Islet of Langerhans (tissue), 1 donor: ENCODE results near the gene KIAA1671.
"Not testable (repeated sequence)": the region's sequence is repeated elsewhere in the genome, so short reads cannot be mapped to it uniquely, and the experiment has no call there.

Experiments
- FAIRE-seq: peaks from one replicate; lab custom pipeline; 2011; peaks lifted over from hg19 to GRCh38; lab: Jason Lieb, UNC

The KIAA1671 gene

DNA sequence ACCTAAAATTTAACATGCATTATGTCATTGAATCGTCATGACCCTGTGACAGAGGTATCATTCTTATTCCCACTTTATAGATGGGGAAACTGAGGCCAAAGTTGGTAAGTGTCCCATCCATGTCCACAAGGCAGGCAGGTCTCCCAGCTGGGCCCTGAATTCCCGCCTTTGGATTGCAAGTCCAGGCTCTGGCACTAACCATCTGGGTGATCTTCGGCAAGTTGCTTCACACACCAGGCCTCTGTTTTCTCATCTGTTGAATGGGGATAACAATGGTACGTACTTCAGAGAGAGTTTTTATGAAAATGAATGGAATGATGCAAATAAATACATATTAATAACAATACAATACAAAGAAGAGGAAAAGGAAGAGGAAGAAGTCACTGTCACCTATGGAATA lies 250.6 kb downstream of the KIAA1671 start:
- FAIRE-seq: no peak

DNA sequence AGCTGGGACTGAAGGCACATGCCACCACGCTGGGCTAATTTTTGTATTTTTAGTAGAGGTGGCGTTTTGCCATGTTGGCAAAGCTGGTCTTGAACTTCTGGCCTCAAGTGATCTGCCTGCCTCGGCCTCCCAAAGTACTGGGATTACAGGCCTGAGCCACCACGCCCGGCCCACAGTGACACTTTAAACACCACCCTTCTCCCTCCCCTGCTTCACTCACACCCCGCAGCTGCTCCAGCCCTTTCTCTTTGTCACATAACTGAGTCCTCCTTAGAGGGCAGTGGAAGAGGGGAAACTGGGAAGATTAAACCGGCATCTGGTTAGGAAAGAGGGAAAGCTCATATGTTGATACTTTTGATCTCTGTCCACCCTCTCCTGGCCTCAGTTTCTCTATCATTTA lies 252.0 kb downstream of the KIAA1671 start:
- not testable (repeated sequence) for FAIRE-seq

DNA sequence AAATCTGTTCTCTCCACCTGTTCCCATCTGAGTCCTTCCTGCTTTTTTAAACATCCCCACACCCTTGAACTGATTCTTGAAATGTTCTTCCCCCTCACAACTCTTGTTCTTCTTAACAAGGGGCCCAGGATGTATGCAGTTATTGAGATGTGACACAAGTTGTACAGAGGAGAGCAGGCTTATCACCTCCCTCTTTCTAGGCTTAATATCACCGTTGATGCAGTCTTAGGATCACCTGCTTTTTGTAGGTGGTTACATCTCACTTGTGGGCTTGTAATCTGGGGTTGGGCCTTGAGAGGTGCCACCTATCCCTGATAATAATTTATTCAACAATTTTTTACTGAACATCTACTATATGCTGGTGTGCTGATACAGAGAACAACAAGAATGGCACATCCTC lies 253.3 kb downstream of the KIAA1671 start:
- no peak for FAIRE-seq

DNA sequence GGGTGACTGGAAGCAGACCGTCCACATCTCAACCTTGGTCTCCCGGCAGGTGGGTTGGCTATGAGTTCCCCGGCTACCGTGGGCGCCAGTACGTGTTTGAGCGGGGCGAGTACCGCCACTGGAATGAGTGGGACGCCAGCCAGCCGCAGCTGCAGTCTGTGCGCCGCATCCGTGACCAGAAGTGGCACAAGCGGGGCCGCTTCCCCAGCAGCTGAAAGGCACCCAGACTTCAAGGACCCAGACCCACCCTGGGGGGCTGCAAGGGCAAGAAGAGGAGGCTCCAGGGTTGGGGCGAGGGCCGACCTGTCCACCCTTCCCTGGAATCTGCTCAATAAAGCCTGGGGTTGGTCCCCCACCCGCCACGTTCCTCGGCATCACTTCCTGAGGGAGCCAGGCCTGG lies 254.5 kb downstream of the KIAA1671 start:
- FAIRE-seq: no peak

DNA sequence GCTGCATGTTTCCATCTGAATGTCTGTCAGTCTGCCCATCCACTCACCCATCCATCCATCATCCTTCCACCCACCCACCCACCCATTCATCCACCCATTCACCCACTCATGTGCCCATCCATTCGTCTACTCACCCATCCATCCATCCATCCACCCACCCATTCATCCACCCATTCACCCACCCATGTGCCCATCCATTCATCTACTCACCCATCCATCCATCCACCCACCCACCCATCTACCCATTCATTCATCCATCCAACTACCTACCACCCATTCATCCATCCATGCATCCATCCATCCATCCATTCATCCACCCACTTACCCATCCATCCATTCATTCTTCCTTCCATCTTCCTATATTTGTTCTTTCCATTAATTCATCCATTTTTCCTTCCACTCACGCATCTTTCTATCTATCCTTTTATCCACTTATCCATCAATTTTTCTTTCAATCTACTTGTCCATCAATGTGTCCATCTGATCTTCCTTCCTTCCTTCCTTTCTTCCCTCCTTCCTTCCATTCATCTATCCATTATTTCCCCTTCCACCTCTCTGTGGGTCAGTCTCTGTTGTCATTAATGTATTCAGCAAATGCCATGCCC lies 255.1 kb downstream of the KIAA1671 start:
- no peak for FAIRE-seq

DNA sequence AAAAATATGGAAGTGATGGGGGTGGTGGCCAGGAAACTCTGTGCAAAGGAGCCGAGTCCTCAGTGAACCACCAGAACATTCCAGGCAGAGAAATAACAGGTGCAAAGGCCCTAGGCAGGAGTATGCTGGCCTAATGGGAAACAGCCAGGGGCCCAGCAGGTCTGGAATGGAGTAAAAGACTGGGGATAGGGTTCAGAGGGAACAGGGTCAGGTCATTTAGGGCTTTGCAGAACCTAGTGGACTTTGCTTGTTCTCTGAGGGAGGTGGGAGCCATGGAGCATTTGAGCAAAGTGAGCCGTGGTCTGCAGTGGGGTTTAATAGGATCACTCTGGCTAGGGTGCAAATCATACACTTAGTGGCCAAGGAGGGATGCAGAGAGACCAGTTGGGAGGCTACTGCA lies 255.8 kb downstream of the KIAA1671 start:
- FAIRE-seq: no peak

DNA sequence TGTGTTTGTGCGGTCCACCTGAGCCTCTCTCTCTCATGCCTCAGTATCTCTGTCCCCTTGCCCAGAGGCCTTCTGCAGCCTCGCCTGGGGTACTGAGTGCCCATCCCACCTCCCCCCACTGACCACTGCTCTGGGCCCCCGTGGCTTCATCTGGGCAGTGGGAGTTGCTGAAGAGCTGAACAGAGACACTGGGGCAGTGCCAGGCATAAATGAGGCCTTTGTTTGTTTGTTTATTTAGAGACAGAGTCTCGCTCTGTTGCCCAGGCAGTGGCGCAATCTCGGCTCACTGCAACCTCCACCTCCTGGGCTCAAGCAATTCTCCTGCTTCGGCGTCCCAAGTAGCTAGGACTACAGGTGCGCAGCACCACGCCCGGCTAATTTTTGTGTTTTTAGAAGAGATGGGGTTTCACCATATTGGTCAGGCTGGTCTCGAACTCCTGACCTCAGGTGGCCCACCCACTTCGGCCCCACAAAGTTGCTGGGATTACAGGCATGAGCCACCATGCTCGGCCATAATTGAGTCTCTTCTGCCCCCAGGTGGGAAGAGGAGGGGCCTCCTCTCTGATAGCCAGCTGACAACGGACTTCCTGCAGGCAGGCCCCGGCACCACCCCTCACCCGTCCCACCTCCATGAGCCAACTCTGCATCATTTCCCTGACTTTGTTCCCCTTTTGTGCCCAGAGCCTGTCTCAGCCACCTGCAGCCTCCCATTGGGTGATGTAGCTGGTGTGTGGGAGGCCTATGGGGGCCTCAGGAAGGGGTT lies 256.4 kb downstream of the KIAA1671 start:
- FAIRE-seq: no peak

DNA sequence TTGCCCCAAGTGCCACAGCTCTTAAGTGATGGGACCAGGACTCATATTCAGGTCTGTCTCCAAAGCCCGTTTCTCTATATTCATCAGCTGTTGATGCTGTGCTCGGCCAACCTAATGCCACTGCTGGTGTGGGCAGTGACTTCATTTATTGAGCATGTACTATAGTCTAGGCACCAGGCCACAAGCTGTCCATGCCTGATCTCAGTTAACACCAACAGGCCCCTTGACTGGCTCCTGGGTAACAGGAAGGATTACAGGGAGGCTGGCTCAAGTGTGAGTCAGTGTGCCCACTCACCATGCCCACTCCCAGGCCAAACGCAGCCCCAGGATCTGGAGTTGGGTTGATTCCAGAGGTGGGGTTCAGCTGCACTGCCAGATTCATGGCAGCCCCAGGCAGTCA lies 258.3 kb downstream of the KIAA1671 start:
- no peak for FAIRE-seq

DNA sequence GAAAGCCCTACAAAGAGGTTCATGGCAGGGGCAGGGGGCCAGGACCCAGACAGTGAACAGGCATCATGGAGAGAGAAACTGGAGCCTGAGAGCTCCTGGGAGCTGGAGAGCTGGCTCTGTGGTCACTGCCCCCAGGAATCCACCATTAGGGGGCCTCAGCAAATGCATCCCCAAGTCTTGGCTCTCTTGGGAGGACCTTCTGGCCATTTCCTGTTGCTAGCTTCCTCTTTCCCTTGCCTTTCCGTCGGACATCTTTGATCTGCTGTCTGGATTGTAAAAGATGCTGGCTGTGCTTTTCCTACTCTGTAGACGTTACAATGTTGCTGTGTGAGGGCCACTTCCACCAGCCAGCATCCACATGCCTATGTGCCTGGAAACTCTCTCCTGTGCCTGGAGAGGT lies 259.8 kb downstream of the KIAA1671 start:
- no peak for FAIRE-seq

DNA sequence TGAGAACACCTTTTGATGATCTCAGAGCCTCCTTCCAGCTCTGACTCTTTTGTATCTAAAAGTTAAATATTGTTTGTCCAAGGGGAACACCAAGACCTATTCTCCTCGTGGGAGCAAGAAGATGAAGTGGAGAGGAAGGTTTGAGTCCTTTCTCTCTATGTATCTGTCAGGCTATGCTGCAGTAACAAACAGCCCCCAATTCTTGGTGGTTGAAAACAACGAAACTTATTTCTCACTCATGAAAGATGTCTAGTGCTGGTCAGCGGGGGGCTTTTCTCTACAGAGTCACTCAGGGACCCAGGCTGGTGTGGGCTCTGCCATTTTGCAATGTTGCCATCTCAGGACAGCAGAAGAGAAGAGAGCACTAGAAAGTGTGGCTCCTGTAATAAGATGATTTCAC lies 260.7 kb downstream of the KIAA1671 start:
- no peak for FAIRE-seq

DNA sequence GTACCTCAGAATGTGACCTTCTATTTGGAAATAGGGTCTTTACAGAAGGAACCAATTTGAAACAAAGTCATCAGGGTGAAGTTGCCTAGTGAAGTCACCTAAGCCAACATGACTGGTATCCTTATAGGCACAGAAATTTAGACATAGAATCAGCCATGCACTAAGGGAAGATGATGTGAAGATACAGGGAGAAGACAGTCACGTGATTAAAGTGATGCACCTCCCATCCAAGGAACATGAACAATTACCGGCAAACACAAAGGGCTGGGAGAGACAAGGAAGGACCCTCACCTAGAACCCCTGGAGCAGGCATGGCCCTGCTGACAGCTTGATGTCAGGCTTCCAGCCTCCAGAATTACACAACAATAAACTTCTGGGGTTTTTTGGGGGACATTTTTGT lies 263.7 kb downstream of the KIAA1671 start:
- FAIRE-seq: no peak

DNA sequence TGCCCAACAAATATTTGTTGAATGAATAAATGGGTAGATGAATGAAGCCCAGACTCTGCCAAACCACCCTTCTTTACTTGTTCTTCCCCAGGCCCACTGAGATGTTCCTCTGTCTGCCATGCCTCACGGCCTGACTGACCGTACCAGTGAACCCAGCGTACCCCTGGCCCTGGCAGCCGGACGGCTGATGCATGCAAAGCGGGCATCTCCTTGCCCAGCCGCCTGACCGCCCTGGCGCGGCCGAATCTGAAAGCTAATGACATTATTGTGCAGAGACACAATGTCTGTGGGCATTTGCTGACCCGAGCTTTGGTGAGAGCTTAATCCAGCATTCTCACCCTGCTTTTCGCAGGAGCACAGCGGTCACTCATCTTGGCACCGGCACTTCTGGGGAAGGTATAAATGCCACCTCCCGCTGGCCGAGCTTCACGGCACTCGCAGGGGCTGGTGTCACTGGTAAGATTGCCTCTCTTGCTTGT lies 266.7 kb downstream of the KIAA1671 start, which contains the start of gene CRYBB2:
CRYBB2 (plus strand) TSS at position 429 of the 479 bp plus-strand sequence. CDS start 1,791 bp downstream, outside the sequence.
- FAIRE-seq: no peak

DNA sequence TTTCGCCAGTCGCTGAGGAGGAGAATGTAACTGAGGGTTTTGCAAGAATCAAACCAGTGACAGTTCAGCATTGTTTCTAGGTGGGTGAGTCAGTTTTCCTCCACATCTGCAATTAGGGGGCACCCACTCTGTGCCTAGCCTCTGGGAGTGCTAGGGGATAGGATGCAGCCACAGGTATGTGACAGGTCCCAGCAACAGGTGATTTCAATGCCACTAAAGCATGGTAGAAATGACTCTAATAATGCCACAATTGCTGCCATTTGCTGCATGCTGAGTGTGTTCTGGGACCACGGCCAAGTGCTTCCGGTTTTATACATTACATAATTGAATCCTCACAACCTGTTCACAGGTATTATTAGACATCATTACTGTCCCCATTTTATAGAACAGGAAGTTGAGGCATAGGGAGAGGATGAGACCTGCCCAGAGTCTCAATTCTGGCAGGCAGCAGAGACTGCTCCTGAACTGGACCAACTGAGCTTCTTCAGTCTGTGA lies 267.5 kb downstream of the KIAA1671 start:
- FAIRE-seq: no peak

DNA sequence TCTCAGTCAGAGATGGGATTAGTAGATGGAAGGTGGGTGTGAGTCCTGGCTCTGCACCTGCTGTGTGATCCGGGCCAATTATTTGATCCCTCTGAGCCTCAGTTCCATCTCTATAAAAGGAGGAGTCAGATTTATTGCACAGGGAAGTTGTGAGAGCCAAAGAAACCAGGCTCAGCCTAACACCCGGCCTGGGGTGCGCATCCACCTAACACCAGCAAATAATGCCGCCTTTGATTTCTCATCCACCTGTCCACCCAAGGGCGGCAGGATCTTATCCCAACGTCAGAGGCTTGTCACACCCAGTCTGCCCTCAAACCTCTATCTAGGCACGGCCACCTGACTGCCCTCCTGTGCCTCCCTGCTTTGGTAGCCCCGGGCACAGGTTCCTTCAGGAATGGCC lies 269.3 kb downstream of the KIAA1671 start:
- FAIRE-seq: no peak

DNA sequence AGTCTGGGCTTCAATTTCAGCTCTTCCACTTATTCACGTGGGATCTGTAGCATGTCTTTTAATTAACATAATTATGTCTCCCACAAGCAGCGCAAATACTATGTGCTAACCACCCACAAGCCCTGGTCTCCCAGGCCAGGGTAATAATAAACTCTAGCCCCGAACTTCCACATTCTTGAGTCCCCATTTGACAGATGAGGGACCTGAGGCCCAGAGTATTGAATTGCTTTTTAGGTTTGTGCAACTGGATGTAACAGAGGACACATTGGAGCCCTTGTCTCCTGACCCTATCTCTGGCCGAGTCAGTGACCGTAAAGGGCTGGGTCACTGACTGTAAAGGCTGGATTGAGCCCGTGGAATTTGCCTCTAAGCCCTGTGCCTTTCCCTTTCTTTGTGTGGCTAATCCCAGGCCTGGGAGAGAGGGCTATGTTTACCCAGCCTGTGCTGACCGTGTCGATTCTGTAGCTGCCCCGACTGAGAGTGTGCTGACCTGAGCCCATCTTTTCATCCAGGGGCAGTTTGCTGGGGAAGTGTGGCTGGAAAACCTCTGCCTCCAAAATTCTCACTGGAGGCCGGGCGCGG lies 270.8 kb downstream of the KIAA1671 start:
- FAIRE-seq: no peak

DNA sequence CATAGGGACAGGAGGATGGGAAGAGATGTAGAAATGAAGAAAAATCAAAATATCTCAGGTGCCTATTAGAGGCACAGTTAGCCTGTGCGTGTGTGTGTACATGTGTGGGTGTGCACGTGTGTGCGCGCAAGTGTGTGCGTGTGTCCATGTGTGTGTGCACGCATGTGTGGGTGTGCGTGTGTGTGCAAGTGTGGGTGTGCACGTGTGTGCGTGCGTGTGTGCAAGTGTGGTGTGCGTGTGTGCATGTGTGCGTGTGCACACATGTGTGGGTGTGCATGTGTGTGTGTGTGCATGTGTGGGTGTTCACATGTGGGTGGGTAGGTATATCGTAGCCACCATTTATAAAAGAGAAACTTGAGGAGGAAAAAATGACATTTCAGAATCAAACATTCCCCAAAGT lies 276.3 kb downstream of the KIAA1671 start:
- no peak for FAIRE-seq

DNA sequence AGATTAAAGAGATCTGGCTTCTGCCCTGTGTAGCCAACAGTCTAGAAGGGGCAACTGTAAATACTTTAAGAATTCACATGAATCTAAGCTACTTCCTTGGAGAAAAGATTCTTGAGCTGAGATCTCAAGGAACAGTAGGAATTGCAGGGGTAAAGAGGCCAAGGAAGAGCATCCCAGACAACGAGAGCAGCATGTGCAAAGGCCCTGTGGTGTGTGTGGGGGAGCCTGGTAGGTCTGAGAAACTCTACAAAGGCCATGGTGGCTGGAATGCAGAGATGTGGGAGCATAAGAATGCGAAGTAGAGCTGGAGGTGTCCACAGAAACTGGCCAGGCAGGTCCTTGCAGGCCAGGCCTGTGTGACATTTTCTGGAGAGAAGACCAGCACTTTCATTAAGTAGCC lies 278.2 kb downstream of the KIAA1671 start:
- FAIRE-seq: not testable (repeated sequence)

DNA sequence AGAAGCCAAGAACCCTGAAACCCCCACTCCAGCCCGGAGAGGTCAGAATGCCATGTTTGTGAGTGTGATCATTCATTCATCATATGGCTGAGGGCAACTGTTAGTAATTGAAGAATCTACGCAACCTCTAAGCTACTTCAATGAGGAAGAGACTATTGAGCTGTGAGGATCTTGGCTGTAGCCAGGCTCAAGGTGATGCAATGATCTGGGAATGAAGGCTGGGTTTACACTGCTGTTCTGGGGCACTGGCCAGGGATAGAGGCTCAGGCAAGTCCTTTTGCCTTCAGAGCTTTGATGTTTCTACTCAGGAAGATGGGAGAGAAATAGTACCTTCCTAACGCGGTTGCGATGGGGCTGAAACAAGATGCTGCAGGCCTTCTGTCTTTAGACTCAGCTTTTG lies 279.8 kb downstream of the KIAA1671 start:
- FAIRE-seq: no peak

DNA sequence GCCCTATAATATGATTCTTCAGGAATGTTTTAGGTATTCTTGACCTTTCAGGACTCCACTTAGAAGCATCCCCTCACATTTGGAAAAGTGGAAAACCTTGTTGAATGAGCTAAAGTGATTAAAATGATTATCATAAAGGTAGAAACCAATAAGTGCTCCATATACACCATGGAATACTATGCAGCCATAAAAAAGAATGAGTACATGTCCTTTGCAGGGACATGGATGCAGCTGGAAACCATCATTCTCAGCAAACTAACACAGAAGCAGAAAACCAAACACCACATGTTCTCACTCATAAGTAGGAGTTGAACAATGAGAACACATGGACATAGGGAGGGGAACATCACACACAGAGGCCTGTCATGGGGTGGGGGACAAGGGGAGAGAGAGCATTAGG lies 281.2 kb downstream of the KIAA1671 start:
- not testable (repeated sequence) for FAIRE-seq

DNA sequence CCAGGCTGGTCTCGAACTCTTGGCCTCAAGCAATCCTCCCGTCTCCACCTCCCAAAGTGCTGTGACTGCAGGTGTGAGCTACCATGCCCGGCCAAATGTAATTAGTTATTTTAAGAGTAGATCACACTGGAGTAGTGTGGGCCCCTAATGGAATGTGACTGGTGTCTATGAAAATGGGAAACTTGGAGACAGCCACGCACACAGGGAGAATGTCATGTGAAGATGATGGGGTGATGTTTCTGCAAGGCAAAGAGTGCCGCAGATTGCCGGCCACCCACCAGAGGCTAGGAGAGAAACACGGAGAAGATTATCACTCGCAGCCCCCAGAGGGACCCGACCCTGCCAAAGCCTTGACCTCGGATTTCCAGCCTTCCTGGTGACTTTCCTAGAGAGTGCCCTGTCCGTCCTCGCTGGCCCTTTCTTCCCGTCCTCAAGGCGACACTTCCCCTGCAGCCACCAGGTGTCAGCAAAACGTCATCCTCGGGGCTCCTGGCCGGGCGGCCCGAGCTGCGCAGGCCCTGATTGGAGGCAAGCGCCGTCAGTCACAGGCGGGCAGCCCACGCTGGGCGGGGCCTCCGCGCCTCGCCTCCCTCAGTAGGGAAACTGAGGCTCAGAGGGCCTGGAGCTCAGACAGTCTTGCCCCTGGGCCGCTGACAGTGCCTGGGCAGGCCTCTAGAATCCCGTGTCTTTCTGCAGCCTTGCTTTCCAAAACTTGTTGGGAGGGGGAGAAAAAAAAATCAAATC lies 283.2 kb downstream of the KIAA1671 start:
- no peak for FAIRE-seq

DNA sequence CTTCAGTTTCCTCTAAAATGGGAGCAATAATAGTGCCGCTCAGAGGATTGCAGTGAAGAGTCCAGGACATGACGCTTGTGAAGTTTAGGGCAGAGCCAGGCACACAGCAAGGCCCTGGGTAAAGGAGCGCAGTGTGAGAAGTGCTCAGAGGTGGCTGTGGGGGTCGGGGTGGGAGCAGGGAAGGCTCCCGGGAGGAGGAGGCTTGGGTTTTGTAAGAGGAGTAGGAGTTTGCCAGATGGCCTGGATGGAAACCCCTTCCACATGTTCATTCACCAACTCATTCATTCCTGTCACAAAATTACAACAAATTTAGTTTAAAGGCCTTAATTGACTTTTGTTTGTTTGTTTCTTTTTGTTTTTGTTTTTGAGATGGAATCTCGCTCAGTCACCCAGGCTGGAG lies 283.9 kb downstream of the KIAA1671 start:
- no peak for FAIRE-seq

DNA sequence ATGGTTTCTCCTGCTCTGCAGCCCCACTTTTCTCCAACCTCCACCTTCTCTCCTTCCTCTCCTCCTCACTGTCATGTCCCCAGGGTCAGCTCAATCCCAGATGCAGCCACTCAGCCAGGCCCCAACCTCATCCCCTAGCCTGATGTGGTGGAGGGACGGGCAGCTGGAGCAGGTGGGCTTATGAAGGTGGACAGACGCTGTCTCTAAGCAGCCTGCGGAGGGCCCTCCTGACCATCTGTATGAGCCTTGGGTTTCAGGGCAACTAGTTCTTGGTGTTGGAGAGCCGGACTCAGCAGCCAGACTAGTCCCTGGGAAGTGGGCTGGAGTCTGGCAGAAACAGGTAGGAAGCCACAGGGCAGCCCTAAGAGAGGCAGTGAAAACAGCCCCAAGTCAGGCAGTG lies 285.0 kb downstream of the KIAA1671 start:
- FAIRE-seq: no peak

DNA sequence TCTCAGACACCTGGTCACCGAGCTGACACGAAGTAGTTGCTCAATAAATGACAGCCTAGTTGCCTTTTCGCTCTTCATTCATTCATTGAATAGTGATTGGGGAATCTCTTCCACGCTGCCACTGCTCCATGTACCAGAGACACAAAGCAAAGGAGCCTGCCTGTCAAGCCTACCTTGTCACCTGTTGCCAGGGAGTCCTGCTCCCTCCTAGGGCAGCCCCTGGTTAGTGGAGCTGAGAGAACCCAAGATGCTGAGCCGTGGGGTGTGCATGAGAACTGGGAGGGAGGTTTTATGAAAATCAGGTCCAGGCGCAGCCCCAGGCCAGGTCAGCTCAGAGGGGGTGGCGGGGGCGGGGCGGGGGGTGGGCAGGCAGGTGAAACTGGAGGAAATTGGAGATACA lies 285.5 kb downstream of the KIAA1671 start:
- not testable (repeated sequence) for FAIRE-seq
